ENCODE results near the gene MAPK10. TPM values are rescaled to one million over a fixed set of nuclear protein-coding genes. Genes with fewer than 3 reads are reported as not detected.

MAPK10 gene
- total RNA-seq, 1 experiment from 2014 or later = 3.6 TPM

GRCh38 chr4:85946821-85947220, 413.0 kb downstream of the MAPK10 start:
- no peak for TF ChIP-seq CTCF (IDR thresholded peaks at IDR 0.05; ENCODE audit: unreplicated experiment)
- no TSS peak for BruUV-seq (replicated peaks)
- no peak overlapping the region for H3K27ac Mint-ChIP-seq (ENCODE audit: unreplicated experiment)
- CTCF ChIA-PET = no interaction called here
- H3K4me3 Mint-ChIP-seq (ENCODE audit: low read depth, unreplicated experiment) = no peak overlapping the region
- H3K9me3 Mint-ChIP-seq (ENCODE audit: low read depth, unreplicated experiment) = no peaks in the 10 kb centered on the region
- no peak for DNase-seq
- no peaks in the 10 kb centered on the region for H3K27me3 Mint-ChIP-seq (ENCODE audit: unreplicated experiment)
- no peaks in the 10 kb centered on the region for H3K4me1 Mint-ChIP-seq (ENCODE audit: low read depth, unreplicated experiment)
- intact Hi-C loops (cut with micrococcal nuclease; ENCODE audit: unreplicated experiment) = no loop called here
- H3K36me3 Mint-ChIP-seq (ENCODE audit: insufficient read depth, unreplicated experiment) = no peaks in the 10 kb centered on the region

GRCh38 chr4:85942107-85942506, 417.7 kb downstream of the MAPK10 start:
- DNase-seq = no peak
- CTCF ChIA-PET = no interaction called here
- no peak for TF ChIP-seq CTCF (IDR thresholded peaks at IDR 0.05; ENCODE audit: unreplicated experiment)
- BruUV-seq (replicated peaks) = no TSS peak
- H3K4me3 Mint-ChIP-seq (ENCODE audit: low read depth, unreplicated experiment) = no peak overlapping the region
- no peaks in the 10 kb centered on the region for H3K27me3 Mint-ChIP-seq (ENCODE audit: unreplicated experiment)
- H3K36me3 Mint-ChIP-seq (ENCODE audit: insufficient read depth, unreplicated experiment) = no peaks in the 10 kb centered on the region
- no peaks in the 10 kb centered on the region for H3K9me3 Mint-ChIP-seq (ENCODE audit: low read depth, unreplicated experiment)
- intact Hi-C loops (cut with micrococcal nuclease; ENCODE audit: unreplicated experiment) = no loop called here
- no peak overlapping the region for H3K27ac Mint-ChIP-seq (ENCODE audit: unreplicated experiment)
- peaks cover 9% of the 10 kb centered on the region for H3K4me1 Mint-ChIP-seq (ENCODE audit: low read depth, unreplicated experiment)

GRCh38 chr4:85940151-85940550, 419.7 kb downstream of the MAPK10 start:
- no TSS peak for BruUV-seq (replicated peaks)
- CTCF ChIA-PET = no interaction called here
- no peaks in the 10 kb centered on the region for H3K27me3 Mint-ChIP-seq (ENCODE audit: unreplicated experiment)
- H3K36me3 Mint-ChIP-seq (ENCODE audit: insufficient read depth, unreplicated experiment) = no peaks in the 10 kb centered on the region
- DNase-seq = no peak
- no peaks in the 10 kb centered on the region for H3K9me3 Mint-ChIP-seq (ENCODE audit: low read depth, unreplicated experiment)
- H3K4me3 Mint-ChIP-seq (ENCODE audit: low read depth, unreplicated experiment) = no peak overlapping the region
- H3K4me1 Mint-ChIP-seq (ENCODE audit: low read depth, unreplicated experiment) = peaks cover 17% of the 10 kb centered on the region
- intact Hi-C loops (cut with micrococcal nuclease; ENCODE audit: unreplicated experiment) = no loop called here
- H3K27ac Mint-ChIP-seq (ENCODE audit: unreplicated experiment) = no peak overlapping the region
- no peak for TF ChIP-seq CTCF (IDR thresholded peaks at IDR 0.05; ENCODE audit: unreplicated experiment)

Other genes starting within 250 kb of the MAPK10 start
- 22.2 and 23.3 TPM in 2 replicates for gene PTPN13, start 234.3 kb upstream of the MAPK10 start, total RNA-seq (2022)

Data from Calu3 (cell line).